Thoracic aorta (tissue), 2 donors: Measurements from ENCODE around the gene IL1RL2. TPM values are rescaled to one million over a fixed set of nuclear protein-coding genes. Genes with fewer than 3 reads are reported as not detected.

Source experiments
- ATAC-seq: fragments of 150-250 bp; one replicate; pipeline ENCODE4 v1.8.0; 2017; ENCODE audit warnings: low read depth; ENCODE audit not compliant: insufficient number of reproducible peaks, low FRiP score
- DNase-seq: peaks from one replicate; pipeline ENCODE4 v3.0.0-alpha.2; 2020; ENCODE audit warnings: low spot score
- H3K27ac ChIP-seq, 2 donors: fragments of 200-600 bp; sonication (generic); 1 replicate in 1 of 2; 2 replicates in 1 of 2; pipeline ENCODE4 v1.5.1; 2016; ENCODE audit warnings: mild to moderate bottlenecking in 2 of 2, moderate library complexity in 2 of 2
- H3K27me3 ChIP-seq: fragments of 200-600 bp; sonication (generic); replicated peaks from 2 replicates; pipeline ENCODE4 v1.6.0; 2016; ENCODE audit warnings: mild to moderate bottlenecking; ENCODE audit not compliant: insufficient read depth
- H3K36me3 ChIP-seq: fragments of 200-600 bp; sonication (generic); one replicate; pipeline ENCODE4 v1.5.1; 2016
- H3K4me1 ChIP-seq, 2 donors: fragments of 200-600 bp; sonication (generic); 1 replicate in 1 of 2; 2 replicates in 1 of 2; pipeline versions ENCODE4 v1.5.1 to v1.6.0; 2016; ENCODE audit warnings: low read depth in 2 of 2, mild to moderate bottlenecking in 1 of 2; ENCODE audit not compliant: control insufficient read depth in 1 of 2
- H3K4me3 ChIP-seq: fragments of 200-600 bp; sonication (generic); 2 replicates; pipeline ENCODE4 v1.5.1; 2016; ENCODE audit warnings: mild to moderate bottlenecking
- H3K9me3 ChIP-seq: fragments of 200-600 bp; sonication (generic); 2 replicates; pipeline ENCODE4 v1.5.1; 2016
- CTCF ChIP-seq: fragments of 200-600 bp; sonication (generic); IDR thresholded peaks from one replicate; pipeline ENCODE4 v1.5.1; 2019; ENCODE audit warnings: antibody characterized with exemption
- total RNA-seq, 2 donors: library from RNA; depleted of rRNA; stranded (reverse); fragments of >200 nt; gene quantifications; one replicate each; pipeline versions ENCODE4 v1.1.0 to v1.2.3, GENCODE V29; 2016

Gene IL1RL2
- total RNA-seq, 2 donors from 2014 or later, result 0.68 to 1.3 TPM

GRCh38 chr2:102144128-102144527 lies 42.7 kb upstream of the IL1RL2 start:
- peaks cover 7 to 32% of the 10 kb centered on the region in 2 donors for H3K4me1 ChIP-seq
- no peaks in the 10 kb centered on the region for H3K27me3 ChIP-seq
- H3K36me3 ChIP-seq, result no peaks in the 10 kb centered on the region
- peak overlapping the region; percentile 76 for H3K4me3 ChIP-seq
- no peak for ATAC-seq
- no peak for DNase-seq
- no peak for TF ChIP-seq CTCF
- H3K27ac ChIP-seq, result peak overlapping the region; percentile 82 to 94
- peaks cover 5% of the 10 kb centered on the region for H3K9me3 ChIP-seq

- DNase-seq, result no peak
- Histone ChIP-seq H3K9me3 (peaks cover 5% of the 10 kb centered on the region), H3K4me1 (peaks cover 7 to 32% of the 10 kb centered on the region in 2 donors), H3K36me3 (no peaks in the 10 kb centered on the region), H3K27me3 (no peaks in the 10 kb centered on the region), H3K27ac (no peak overlapping the region), H3K4me3 (peak overlapping the region; percentile 76)
- TF ChIP-seq CTCF, result no peak
- no peak for ATAC-seq
Measured at GRCh38 chr2:102145107-102145506, 41.7 kb upstream of the IL1RL2 start.

- H3K4me1 ChIP-seq, result peaks cover 7 to 29% of the 10 kb centered on the region in 2 donors
- no peaks in the 10 kb centered on the region for H3K27me3 ChIP-seq
- ATAC-seq (no peak), DNase-seq (no peak)
- H3K9me3 ChIP-seq, result peaks cover 5% of the 10 kb centered on the region
- no peak overlapping the region for H3K4me3 ChIP-seq
- TF ChIP-seq CTCF, result no peak
- H3K36me3 ChIP-seq, result no peaks in the 10 kb centered on the region
- H3K27ac ChIP-seq, result no peak overlapping the region
Measured at GRCh38 chr2:102145934-102146333, 40.9 kb upstream of the IL1RL2 start.

- Histone ChIP-seq H3K36me3 (no peaks in the 10 kb centered on the region), H3K4me1 (peaks cover 0 to 16% of the 10 kb centered on the region in 2 donors), H3K9me3 (peaks cover 5% of the 10 kb centered on the region), H3K4me3 (no peak overlapping the region), H3K27ac (no peak overlapping the region), H3K27me3 (no peaks in the 10 kb centered on the region)
- DNase-seq (no peak), ATAC-seq (no peak)
- no peak for TF ChIP-seq CTCF
Measured at GRCh38 chr2:102147935-102148334, 38.9 kb upstream of the IL1RL2 start.

GRCh38 chr2:102149243-102149642 lies 37.6 kb upstream of the IL1RL2 start:
- H3K4me1 ChIP-seq, result peaks cover 0 to 5% of the 10 kb centered on the region in 2 donors
- ATAC-seq, result no peak
- H3K27ac ChIP-seq, result no peak overlapping the region

More at GRCh38 chr2:102149243-102149642, 37.6 kb upstream of the IL1RL2 start:
- peaks cover 5% of the 10 kb centered on the region for H3K9me3 ChIP-seq
- DNase-seq, result no peak
- no peaks in the 10 kb centered on the region for H3K27me3 ChIP-seq
- no peak overlapping the region for H3K4me3 ChIP-seq
- no peak for TF ChIP-seq CTCF
- H3K36me3 ChIP-seq, result no peaks in the 10 kb centered on the region
